ENCODE measurements around the gene BCL2L15.

DNA sequence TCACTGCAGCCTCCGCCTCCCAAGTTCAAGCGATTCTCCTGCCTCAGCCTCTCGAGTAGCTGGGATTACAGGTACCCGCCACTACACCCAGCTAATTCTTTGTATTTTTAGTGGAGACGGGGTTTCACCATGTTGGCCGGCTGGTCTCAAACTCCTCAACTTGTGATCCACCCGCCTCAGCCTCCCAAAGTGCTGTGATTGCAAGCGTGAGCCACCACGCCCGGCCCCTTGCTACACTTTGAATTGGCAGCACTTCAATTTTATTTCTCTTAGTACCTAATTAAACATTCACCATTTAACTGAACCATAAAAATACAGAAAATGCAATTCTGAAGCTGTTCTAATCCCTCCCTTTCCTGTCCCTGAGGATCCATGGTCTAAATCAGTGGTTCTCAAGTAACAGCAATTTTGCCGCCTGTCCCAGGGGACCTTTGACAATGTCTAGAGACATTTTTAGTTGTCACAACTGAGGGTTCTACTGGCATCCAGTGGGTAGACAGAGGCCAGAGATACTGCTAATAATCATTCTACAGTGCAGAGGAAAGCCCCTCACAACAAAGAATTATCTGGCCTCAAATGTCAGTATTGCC, 4.3 kb upstream of the BCL2L15 start:
- TF ChIP-seq GATA2 (IDR thresholded peaks at IDR 0.05; ENCODE audit: low read depth, low read length) (no peak), GATA3 (IDR thresholded peaks at IDR 0.05; ENCODE audit: low read depth, low read length) (no peak)
